GM23338 (cell line): ENCODE data around the gene DNAJC22.
"Not testable (repeated sequence)": the region's sequence is repeated elsewhere in the genome, so short reads cannot be mapped to it uniquely, and the experiment has no call there.

ENCODE experiments used
- CTCF ChIP-seq, 2 experiments: fragments of 200-600 bp in 1 of 2; sonication (generic) in 1 of 2; conservative IDR thresholded peaks; 2 replicates each; pipeline versions ENCODE4 v1.5.1 to v1.6.1; 2016 to 2017; ENCODE audit warnings: antibody characterized with exemption in 2 of 2, low read depth in 2 of 2, mild to moderate bottlenecking in 2 of 2, moderate library complexity in 1 of 2
- POLR2AphosphoS5 ChIP-seq: IDR thresholded peaks from 2 replicates; pipeline ENCODE4 v1.6.1; 2016; ENCODE audit warnings: antibody characterized with exemption, low read depth

- TF ChIP-seq CTCF (conservative IDR thresholded peaks at IDR 0.05; ENCODE audit: low read depth in 2 of 2); POLR2AphosphoS5: not testable (repeated sequence)
Measured at GRCh38 chr12:49320411-49321103, 26.1 kb upstream of the DNAJC22 start.
